PC-3 (cell line): ENCODE results near the gene MGAT5.

ENCODE experiments used
- CTCF ChIP-seq: fragments of 300-600 bp; sonication (generic); conservative IDR thresholded peaks from 2 replicates; pipeline ENCODE4 v1.5.1; 2017; ENCODE audit warnings: antibody characterized with exemption, low read depth, mild to moderate bottlenecking, low read length
- EZH2 ChIP-seq: fragments of 300-600 bp; sonication (generic); IDR thresholded peaks from one replicate; pipeline ENCODE4 v1.6.1; 2017; ENCODE audit warnings: antibody characterized with exemption, mild to moderate bottlenecking, low read length; ENCODE audit not compliant: unreplicated experiment
- EZH2phosphoT487 ChIP-seq: fragments of 300-600 bp; sonication (generic); IDR thresholded peaks from 2 replicates; pipeline ENCODE4 v1.6.1; 2018; ENCODE audit warnings: mild to moderate bottlenecking, antibody characterized with exemption, low read length, borderline replicate concordance

GRCh38 chr2:134280726-134281125 lies 26.9 kb downstream of the MGAT5 start:
- TF ChIP-seq CTCF (no peak), EZH2 (no peak), EZH2phosphoT487 (no peak)
